DND-41 (cell line): ENCODE results near the gene OTOF.

Source experiments
- CTCF ChIP-seq: IDR thresholded peaks from 2 replicates; pipeline ENCODE4 v1.5.1; 2012; ENCODE audit warnings: borderline replicate concordance, low read length, moderate library complexity, mild to moderate bottlenecking; ENCODE audit not compliant: poor library complexity, severe bottlenecking; ENCODE audit errors: extremely low read depth
- EZH2 ChIP-seq: IDR thresholded peaks from 3 replicates; pipeline ENCODE4 v1.6.1; 2012; ENCODE audit warnings: borderline replicate concordance, low read depth, mild to moderate bottlenecking, moderate library complexity, low read length, inconsistent platforms; ENCODE audit not compliant: severe bottlenecking

- TF ChIP-seq CTCF = no peak
- TF ChIP-seq EZH2 = no peak
Measured at GRCh38 chr2:26432363-26432762, 45.6 kb downstream of the OTOF start.
